Measurements from ENCODE around the gene WNT5B.
"Not testable (repeated sequence)": the region's sequence is repeated elsewhere in the genome, so short reads cannot be mapped to it uniquely, and the experiment has no call there.

The WNT5B gene

GRCh38 chr12:1602706-1603105 is 26.3 kb upstream of the WNT5B start:
- DNase-seq, result not testable (repeated sequence)

- DNase-seq, result no peak
Measured at GRCh38 chr12:1603269-1603993, 25.6 kb upstream of the WNT5B start.

DNA sequence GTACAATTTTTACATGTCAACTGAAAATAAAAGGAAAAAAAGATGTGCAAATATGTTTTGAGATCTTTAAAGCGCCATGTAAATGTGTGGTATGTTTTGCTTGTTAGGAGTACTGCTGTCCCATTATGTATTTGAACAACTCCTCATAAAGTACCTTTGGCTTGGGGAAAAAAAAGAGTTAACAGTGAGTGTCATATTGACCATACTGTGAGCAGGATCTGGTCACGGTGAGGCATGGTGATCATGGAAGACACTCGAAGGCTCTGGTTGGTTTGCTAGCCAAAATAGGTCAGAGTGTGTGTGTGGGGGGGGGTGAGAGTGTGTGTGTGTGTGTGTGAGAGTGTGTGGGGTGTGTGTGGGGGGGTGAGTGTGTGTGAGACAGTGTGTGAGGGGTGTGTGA is 24.6 kb upstream of the WNT5B start:
- no peak for DNase-seq

- peak; percentile 74 for DNase-seq
Measured at GRCh38 chr12:1605129-1606020, 23.7 kb upstream of the WNT5B start.

DNA sequence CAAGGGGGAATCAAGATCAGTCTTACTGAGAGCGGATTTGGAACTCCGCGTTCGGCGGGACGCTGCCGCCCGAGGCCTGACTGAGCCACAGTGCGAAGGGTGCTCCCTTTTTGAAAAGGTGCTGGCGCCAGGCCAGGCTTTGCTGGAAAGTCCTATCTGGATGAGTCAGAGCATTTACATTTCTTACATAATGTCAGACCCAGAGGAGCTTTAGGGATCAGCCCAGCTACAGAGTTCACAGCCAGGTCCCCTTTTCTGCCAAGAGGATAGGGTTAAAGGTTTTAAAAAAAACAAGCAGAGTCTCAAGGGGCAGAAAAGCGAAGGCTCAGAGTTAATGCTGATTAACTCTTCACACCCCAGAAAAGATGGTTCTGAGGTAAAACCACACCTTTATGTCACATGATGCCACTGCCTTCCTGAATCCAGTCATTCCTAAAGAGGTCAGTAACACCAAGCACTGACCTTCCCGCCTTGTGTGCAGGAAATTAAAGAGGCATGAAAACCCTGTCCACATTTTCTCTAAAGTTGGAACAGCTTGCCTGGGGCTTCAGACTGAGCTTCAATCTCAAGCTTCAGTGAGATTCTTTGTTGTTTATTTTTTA is 22.9 kb upstream of the WNT5B start:
- DNase-seq, result peak; percentile 45

- DNase-seq, result no peak
Measured at GRCh38 chr12:1607940-1608712, 20.9 kb upstream of the WNT5B start.

- DNase-seq, result no peak
Measured at GRCh38 chr12:1608713-1609119, 20.3 kb upstream of the WNT5B start.

- no peak for DNase-seq
Measured at GRCh38 chr12:1610072-1610643, 18.9 kb upstream of the WNT5B start.

DNA sequence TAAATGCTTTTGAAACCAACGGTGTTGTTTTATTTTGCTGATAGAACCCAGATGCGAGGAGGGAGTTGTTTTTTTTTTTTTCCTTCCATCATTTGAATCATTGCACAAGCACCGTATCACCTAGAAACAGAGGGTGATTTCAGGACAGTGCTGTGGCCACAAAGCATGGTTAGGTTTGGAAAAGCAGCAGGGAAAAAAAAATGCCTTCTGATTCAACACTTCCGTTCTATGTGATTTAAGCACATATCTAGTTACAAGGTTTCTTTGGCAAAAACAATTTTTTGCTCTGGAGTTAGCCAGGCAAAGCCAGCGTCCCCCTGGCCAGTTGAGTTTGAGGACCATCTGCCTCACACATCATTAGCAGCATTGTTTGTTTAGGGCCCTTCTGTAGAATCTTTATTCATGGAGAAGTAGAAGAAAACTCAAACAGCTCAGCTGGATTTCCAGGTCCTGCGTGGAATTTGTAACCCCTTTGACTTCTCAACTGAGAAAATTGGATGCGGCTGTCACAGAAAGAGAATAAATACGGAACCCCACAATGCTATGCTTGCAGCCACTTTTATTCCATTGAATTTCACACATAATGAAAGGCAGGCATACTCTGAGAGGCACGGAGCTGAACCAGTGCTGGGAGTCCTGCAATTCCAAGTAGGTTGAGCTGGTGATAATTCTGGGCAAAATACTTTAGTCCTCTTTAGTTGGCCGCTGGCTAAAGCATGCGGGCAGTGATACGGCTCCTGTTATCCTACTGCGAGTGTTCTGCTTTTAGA is 17.0 kb upstream of the WNT5B start:
- no peak for DNase-seq

DNA sequence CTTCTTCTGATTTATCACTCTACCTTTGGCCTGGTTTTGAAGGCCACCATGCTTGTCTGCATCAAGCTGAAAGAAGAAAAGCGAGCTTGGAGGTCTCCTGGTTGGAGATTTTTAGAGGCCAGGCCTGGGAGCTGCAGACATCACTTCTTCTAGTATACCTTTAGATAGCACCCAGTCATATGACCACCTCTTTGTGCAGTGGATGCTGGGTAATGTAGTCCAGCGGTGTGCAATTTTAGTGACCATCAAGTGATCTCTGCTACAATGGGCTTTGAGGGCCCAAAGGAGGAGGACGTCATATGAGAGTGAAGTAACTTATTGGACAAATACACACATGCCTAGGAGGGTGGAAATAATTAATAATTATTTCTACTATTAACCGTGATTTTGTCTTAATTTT is 15.2 kb upstream of the WNT5B start:
- DNase-seq, result no peak

GRCh38 chr12:1614360-1614759 is 14.7 kb upstream of the WNT5B start:
- DNase-seq, result no peak

- no peak for DNase-seq
Measured at GRCh38 chr12:1616233-1617066, 12.6 kb upstream of the WNT5B start.

DNA sequence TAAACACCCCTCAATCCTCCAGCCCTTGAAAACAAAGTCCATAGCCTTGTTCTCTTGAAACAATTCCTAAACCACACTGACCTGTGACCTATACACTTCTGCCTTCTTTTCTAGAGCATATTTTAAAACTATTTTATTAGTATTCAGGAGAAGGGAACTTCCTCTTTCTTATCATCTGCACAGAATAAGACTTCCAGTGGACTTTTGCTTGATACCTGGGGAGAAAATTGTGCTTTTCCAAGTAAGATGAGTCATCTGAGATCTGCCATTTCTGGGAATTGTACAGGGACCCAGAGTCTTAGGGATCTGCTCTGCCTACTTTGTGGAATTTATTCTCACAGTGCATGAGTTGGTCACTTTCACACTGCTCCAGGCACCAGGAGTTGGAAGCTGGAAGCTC is 10.5 kb upstream of the WNT5B start:
- no peak for DNase-seq

GRCh38 chr12:1619159-1619558 is 9.9 kb upstream of the WNT5B start:
- DNase-seq, result no peak

GRCh38 chr12:1619587-1619986 is 9.4 kb upstream of the WNT5B start:
- DNase-seq, result no peak

GRCh38 chr12:1620092-1620491 is 8.9 kb upstream of the WNT5B start:
- DNase-seq, result no peak

GRCh38 chr12:1622406-1622805 is 6.6 kb upstream of the WNT5B start:
- no peak for DNase-seq

- no peak for DNase-seq
Measured at GRCh38 chr12:1629338-1630132, 504 bp downstream of the WNT5B start.

- peak; percentile 68 for DNase-seq
Measured at GRCh38 chr12:1630133-1630826, 1.2 kb downstream of the WNT5B start.

Data from COR-L47 (cell line).